ENCODE results near the gene SOAT2.

DNA sequence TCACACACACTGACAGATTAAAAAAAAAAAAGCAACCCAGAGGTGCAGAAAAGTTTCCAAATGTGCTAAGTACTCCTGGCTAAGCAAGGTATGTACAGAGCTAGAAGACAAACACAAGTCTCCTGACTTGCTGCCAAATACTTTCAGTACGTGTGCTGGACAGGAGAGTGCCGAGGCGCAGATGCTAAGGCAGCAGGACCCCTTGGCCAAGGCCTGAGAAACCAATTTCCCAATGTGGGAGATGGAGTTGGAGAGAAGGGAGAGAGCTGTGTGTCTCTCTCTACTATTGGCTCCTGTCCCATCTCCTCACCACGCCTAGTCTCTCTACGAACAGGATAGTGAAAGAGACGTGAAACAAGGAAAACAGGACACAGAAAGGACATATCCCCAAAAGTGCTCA lies 29.4 kb upstream of the SOAT2 start:
- TF ChIP-seq, protein P1, sequence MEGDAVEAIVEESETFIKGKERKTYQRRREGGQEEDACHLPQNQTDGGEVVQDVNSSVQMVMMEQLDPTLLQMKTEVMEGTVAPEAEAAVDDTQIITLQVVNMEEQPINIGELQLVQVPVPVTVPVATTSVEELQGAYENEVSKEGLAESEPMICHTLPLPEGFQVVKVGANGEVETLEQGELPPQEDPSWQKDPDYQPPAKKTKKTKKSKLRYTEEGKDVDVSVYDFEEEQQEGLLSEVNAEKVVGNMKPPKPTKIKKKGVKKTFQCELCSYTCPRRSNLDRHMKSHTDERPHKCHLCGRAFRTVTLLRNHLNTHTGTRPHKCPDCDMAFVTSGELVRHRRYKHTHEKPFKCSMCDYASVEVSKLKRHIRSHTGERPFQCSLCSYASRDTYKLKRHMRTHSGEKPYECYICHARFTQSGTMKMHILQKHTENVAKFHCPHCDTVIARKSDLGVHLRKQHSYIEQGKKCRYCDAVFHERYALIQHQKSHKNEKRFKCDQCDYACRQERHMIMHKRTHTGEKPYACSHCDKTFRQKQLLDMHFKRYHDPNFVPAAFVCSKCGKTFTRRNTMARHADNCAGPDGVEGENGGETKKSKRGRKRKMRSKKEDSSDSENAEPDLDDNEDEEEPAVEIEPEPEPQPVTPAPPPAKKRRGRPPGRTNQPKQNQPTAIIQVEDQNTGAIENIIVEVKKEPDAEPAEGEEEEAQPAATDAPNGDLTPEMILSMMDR (IDR thresholded peaks at IDR 0.05), result no peak
- no peak for TF ChIP-seq POLR2A (IDR thresholded peaks at IDR 0.05)
